ENCODE results near the gene ZW10.

DNA sequence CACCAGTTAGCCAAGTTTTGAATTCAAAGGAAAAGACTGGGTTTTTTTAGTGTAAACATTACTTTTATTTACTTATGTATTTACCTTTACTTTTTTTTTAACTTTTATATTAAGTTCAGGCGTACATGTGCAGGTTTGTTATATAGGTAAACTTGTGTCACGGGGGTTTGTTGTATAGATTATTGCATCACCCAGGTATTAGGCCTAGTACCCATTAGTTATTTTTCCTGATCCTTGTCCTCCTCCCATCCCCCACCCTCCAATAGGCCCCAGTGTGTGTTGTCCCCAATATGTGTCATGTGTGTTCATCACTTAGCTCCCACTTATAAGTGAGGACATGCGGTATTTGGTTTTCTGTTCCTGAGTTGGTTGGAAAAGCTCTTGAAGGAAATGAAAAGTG lies 20.6 kb downstream of the ZW10 start:
- TF ChIP-seq, protein P1, sequence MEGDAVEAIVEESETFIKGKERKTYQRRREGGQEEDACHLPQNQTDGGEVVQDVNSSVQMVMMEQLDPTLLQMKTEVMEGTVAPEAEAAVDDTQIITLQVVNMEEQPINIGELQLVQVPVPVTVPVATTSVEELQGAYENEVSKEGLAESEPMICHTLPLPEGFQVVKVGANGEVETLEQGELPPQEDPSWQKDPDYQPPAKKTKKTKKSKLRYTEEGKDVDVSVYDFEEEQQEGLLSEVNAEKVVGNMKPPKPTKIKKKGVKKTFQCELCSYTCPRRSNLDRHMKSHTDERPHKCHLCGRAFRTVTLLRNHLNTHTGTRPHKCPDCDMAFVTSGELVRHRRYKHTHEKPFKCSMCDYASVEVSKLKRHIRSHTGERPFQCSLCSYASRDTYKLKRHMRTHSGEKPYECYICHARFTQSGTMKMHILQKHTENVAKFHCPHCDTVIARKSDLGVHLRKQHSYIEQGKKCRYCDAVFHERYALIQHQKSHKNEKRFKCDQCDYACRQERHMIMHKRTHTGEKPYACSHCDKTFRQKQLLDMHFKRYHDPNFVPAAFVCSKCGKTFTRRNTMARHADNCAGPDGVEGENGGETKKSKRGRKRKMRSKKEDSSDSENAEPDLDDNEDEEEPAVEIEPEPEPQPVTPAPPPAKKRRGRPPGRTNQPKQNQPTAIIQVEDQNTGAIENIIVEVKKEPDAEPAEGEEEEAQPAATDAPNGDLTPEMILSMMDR (IDR thresholded peaks at IDR 0.05; ENCODE audit: low read depth, low read length): no peak
- TF ChIP-seq EZH2phosphoT487 (IDR thresholded peaks at IDR 0.05; ENCODE audit: low read depth): no peak
